GM19099 (cell line): ENCODE data around the gene GRIN2D.

Experiments used
- POLR2A ChIP-seq: IDR thresholded peaks from 3 replicates; pipeline ENCODE4 v1.6.1; 2011; ENCODE audit warnings: low read depth; ENCODE audit not compliant: insufficient read length; ENCODE audit errors: extremely low read depth

Gene GRIN2D

GRCh38 chr19:48364598-48365348, 28.7 kb upstream of the GRIN2D start:
- TF ChIP-seq POLR2A: no peak

- no peak for TF ChIP-seq POLR2A
These were observed 27.9 kb upstream of the GRIN2D start for GRCh38 chr19:48365602-48366001.

- TF ChIP-seq POLR2A: no peak
These were observed 25.6 kb upstream of the GRIN2D start for GRCh38 chr19:48367855-48368254.

GRCh38 chr19:48368936-48369335, 24.5 kb upstream of the GRIN2D start:
- no peak for TF ChIP-seq POLR2A

- TF ChIP-seq POLR2A: no peak
These were observed 22.5 kb upstream of the GRIN2D start for GRCh38 chr19:48370955-48371354.

GRCh38 chr19:48371367-48371766, 22.1 kb upstream of the GRIN2D start:
- TF ChIP-seq POLR2A: no peak

- no peak for TF ChIP-seq POLR2A
These were observed 20.6 kb upstream of the GRIN2D start for GRCh38 chr19:48372904-48373303.

GRCh38 chr19:48373567-48373966, 19.9 kb upstream of the GRIN2D start:
- TF ChIP-seq POLR2A: no peak

GRCh38 chr19:48378194-48378570, 15.3 kb upstream of the GRIN2D start:
- no peak for TF ChIP-seq POLR2A

- no peak for TF ChIP-seq POLR2A
These were observed 14.4 kb upstream of the GRIN2D start for GRCh38 chr19:48379058-48379457.

- TF ChIP-seq POLR2A: no peak
These were observed 12.1 kb upstream of the GRIN2D start for GRCh38 chr19:48381178-48381950.

- TF ChIP-seq POLR2A: no peak
These were observed 11.2 kb upstream of the GRIN2D start for GRCh38 chr19:48382286-48382685.

- TF ChIP-seq POLR2A: no peak
These were observed 7.9 kb upstream of the GRIN2D start for GRCh38 chr19:48385461-48386087.

GRCh38 chr19:48386981-48387380, 6.5 kb upstream of the GRIN2D start:
- no peak for TF ChIP-seq POLR2A

- TF ChIP-seq POLR2A: no peak
These were observed 3.0 kb upstream of the GRIN2D start for GRCh38 chr19:48390188-48391099.
